T1000 (cell line): ENCODE results near the gene RPL38.

Experiments used
- DNase-seq: peaks from one replicate; lab custom pipeline; 2025; ENCODE audit warnings: mixed read lengths; lab: John Stamatoyannopoulos, UW

The RPL38 gene

DNA sequence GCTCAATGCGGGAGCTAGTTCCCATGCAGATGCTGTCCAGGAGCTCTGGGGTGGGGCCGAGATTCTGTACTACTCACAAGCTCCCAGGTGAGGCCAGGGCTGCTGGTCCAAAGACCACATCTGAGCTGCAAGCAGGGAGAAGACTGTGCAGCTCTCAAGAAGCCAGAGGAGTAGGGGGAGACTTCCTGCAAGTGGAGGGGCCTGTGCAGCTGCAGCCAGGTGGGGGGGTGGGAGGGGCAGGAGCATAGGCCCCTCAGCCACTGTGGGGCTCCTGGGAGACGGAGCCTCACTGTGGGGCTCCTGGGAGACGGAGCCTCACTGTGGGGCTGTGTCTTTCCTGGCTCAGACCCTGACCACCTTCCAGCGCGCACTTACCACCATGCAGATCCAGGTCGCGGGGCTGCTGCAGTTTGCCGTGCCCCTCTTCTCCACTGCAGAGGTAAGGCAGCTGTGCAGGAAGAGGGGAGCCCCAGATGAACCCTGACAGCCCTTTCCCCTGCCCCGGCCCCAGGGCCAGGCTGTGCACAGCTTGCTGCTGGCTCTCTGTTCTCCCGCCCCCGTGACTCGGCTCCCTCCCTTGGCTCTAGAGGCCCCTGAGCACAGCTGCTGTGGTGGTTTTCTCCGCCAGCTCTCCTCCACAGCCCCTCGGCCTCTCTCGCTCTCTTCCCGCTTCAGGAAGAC is 46.3 kb downstream of the RPL38 start:
- DNase-seq: no peak

DNA sequence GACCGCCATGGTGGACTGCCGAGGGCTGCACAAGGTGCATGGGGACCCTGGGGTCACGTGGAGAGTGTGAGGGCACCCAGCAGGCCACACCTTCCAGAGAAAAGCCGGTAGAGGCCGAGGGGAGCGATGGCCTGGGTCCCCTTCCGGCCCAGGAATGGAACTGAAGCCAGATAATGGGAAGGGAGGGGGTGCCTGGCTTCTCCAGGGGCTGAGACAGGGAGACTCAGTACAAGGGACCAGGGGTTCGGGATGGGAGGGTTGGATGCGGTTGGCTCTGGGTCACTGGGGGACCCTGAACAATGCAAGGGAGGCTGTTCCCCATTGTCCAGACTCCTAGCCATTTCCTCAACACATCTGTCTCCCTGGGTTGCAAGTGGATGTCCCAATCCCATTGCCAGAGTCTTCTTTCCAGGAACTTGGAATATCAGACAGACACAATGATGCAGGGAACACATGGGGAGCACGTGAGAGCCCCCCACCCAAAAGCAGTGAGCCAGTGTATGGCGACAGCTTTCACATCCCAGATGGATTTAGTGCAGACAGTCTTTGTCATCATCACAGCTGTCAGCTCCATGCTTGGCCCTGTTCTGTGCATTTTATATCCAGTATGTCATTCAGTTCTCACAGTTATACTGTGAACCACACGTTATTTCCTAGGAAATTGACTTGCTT is 47.0 kb downstream of the RPL38 start:
- no peak for DNase-seq

DNA sequence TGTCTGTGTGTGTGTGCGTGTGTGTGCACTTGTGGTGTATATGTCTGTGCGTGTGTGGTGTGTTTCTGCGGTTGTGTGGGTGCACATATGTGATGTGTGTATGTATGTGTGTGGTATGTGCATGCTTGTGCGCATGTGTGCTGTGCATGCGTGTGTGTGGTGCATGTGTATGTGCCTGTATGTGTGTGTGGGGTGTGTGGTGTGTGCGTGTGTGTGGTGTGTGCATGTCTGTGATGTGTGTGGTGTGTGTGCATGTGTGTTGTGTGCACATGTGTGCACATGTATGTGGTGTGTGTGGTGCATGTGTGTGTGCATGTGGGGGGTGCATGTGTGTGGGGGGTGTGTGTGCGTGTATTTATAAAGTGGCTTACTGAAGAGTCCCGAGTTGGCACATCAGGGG is 47.6 kb downstream of the RPL38 start:
- no peak for DNase-seq

DNA sequence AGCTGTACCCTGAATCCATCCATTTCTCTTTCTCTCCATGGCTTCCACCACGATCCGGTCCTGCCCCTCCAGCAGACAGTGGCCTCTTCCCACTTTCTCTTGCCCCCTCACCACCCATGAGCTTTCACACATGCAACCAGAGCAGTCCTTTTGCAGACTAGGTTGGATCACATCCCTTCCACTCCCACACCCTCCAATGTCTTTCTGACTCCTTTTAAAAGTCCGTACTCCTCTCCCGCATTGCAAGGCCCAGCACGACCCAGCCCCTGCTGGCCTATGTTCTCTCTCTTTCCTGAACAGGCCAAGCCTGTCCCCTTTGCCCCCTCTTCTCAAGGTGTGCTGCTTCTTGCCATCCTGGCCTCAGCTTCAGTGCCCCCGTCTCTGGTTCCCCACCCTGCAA is 48.1 kb downstream of the RPL38 start:
- no peak for DNase-seq

DNA sequence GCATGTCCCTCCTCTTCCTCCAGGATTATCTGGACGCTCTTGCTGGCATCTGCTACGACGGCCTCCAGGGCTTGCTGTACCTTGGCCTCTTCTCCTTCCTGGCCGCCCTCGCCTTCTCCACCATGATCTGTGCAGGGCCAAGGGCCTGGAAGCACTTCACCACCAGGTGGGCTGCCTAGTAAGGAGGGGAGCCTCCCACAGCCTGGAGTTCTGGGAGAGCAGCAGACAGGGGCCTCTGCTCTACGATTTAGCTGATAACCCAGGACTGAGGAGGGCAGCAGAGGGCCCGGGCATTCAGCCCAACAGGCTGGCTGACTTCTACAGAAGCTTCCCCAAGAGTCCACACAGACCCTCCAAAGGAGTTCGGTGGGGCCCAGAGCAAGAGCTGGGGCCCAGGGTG is 48.7 kb downstream of the RPL38 start:
- no peak for DNase-seq

DNA sequence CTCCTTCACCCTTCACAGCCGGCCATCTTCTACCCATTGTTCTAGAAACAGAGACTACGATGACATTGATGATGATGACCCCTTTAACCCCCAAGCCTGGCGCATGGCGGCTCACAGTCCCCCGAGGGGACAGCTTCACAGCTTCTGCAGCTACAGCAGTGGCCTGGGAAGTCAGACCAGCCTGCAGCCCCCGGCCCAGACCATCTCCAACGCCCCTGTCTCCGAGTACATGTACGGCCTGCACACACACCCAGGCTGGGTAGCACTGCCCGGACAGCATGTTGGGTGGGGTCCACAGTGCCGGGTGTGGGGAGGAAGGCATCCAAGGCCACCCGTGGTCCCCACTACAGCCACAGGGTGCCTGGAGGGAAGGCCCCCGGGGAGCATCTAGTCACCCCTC is 49.6 kb downstream of the RPL38 start:
- DNase-seq: no peak

DNA sequence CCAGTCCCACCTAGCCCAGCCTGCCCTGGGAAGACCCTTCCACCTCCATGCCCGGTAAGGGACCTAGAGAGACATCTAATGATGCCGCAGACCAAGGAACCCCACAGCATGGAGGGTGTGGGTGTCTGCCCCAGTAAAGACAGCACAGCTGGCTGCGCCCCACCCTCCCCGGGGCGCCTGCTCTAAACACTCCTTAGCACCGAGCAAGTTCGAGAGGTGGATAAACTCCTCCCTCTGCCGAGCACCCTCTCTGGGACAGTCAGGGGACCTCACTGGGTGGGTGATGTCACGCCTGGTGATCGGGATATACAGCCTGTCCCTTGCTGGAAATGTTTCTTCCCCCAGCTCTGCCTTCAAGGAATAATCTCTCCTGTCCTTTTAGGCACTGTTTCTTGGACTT is 53.8 kb downstream of the RPL38 start:
- DNase-seq: no peak

DNA sequence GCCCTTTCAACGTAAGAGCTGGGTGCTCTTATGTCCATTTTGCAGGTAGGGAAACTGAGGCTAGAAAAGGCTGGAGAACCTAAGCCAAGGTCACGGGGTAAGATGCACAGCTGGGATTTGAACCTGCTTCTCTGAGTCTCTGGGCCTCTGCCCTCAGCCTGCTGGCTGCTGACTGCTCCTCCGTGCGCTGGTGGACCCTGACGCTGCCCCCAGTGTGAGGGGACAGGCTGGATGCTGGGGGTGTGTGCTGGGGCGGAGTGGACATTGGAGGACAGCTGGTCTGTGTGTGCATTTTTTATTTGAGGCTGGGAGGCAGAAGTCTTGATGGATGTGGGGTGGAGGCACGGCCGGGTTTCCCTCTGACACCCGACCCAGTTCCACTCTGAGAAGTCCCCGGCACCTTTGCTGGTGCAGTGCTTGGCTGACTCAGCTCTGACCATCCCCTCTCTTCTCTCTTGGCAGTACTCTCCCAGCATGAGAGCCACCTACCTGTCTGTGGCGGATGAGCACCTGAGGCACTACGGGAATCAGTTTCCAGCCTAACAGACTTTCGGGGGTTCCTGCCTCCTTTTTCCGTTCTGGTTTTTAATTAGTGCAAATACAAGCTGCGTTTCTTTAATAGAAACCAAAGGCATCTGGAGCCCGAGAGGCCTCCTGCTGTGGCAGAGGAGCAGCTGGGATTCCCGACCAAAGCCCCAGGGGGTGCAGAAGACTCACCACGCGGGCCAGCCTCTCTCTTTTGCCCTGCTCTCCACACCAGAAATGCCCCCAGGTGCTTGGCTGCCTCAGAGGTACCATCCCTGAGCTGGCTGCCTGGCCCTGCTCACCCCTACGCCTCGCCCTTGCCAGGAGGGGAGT is 56.4 kb downstream of the RPL38 start:
- DNase-seq: no peak
